Raji (cell line): ENCODE data around the gene UXS1.

Experiments
- POLR2A ChIP-seq: IDR thresholded peaks from 2 replicates; pipeline ENCODE4 v1.6.1; 2011; ENCODE audit warnings: low read depth, low read length, control low read depth; ENCODE audit not compliant: insufficient read depth

Gene UXS1

GRCh38 chr2:106095478-106096298, 98.4 kb downstream of the UXS1 start:
- TF ChIP-seq POLR2A: no peak

GRCh38 chr2:106094131-106094841, 99.8 kb downstream of the UXS1 start:
- no peak for TF ChIP-seq POLR2A

- no peak for TF ChIP-seq POLR2A
These were observed 103.0 kb downstream of the UXS1 start for GRCh38 chr2:106090916-106091618.

- TF ChIP-seq POLR2A: no peak
These were observed 104.5 kb downstream of the UXS1 start for GRCh38 chr2:106089611-106090010.

- TF ChIP-seq POLR2A: no peak
These were observed 108.7 kb downstream of the UXS1 start for GRCh38 chr2:106085181-106085940.

- TF ChIP-seq POLR2A: no peak
These were observed 113.1 kb downstream of the UXS1 start for GRCh38 chr2:106080959-106081358.

GRCh38 chr2:106078096-106078495, 116.0 kb downstream of the UXS1 start:
- TF ChIP-seq POLR2A: no peak

- TF ChIP-seq POLR2A: no peak
These were observed 117.2 kb downstream of the UXS1 start for GRCh38 chr2:106076941-106077340.

- TF ChIP-seq POLR2A: no peak
These were observed 119.1 kb downstream of the UXS1 start for GRCh38 chr2:106075048-106075447.

GRCh38 chr2:106073678-106074406, 120.3 kb downstream of the UXS1 start:
- no peak for TF ChIP-seq POLR2A

GRCh38 chr2:106070181-106070580, 123.9 kb downstream of the UXS1 start:
- no peak for TF ChIP-seq POLR2A

- no peak for TF ChIP-seq POLR2A
These were observed 125.7 kb downstream of the UXS1 start for GRCh38 chr2:106068451-106068850.

- no peak for TF ChIP-seq POLR2A
These were observed 127.9 kb downstream of the UXS1 start for GRCh38 chr2:106065983-106066820.

GRCh38 chr2:106065268-106065982, 128.7 kb downstream of the UXS1 start:
- TF ChIP-seq POLR2A: no peak
